HEK293 (cell line): Measurements from ENCODE around the gene ZKSCAN3.

Experiments used
- HIC1 ChIP-seq: fragments of 450-650 bp; formaldehyde crosslinking; IDR thresholded peaks from 2 replicates; pipeline ENCODE4 v1.5.1; 2016; ENCODE audit warnings: missing biosample characterization, missing genetic modification characterization
- KLF8 ChIP-seq: fragments of 450-650 bp; formaldehyde crosslinking; IDR thresholded peaks from 2 replicates; pipeline ENCODE4 v1.5.1; 2016; ENCODE audit warnings: missing biosample characterization, missing genetic modification characterization
- PBX3 ChIP-seq: sonication (generic); formaldehyde crosslinking; IDR thresholded peaks from 2 replicates; pipeline ENCODE4 v1.8.1; 2022; ENCODE audit warnings: mild to moderate bottlenecking, moderate library complexity, missing genetic modification reagents
- SCRT1 ChIP-seq: fragments of 450-650 bp; formaldehyde crosslinking; IDR thresholded peaks from 2 replicates; pipeline ENCODE4 v1.5.1; 2016; ENCODE audit warnings: missing biosample characterization, missing genetic modification characterization, borderline replicate concordance
- SP7 ChIP-seq: fragments of 450-650 bp; formaldehyde crosslinking; IDR thresholded peaks from 2 replicates; pipeline ENCODE4 v1.5.1; 2016; ENCODE audit warnings: missing biosample characterization, missing genetic modification characterization
- ZBTB11 ChIP-seq: fragments of 450-650 bp; formaldehyde crosslinking; conservative IDR thresholded peaks from 2 replicates; pipeline ENCODE4 v1.5.1; 2016; ENCODE audit warnings: low read depth, missing biosample characterization, missing genetic modification characterization
- ZBTB8A ChIP-seq: fragments of 450-650 bp; formaldehyde crosslinking; IDR thresholded peaks from 2 replicates; pipeline ENCODE4 v1.5.1; 2016; ENCODE audit warnings: missing biosample characterization, missing genetic modification characterization
- ZIC2 ChIP-seq: fragments of 450-650 bp; formaldehyde crosslinking; IDR thresholded peaks from 2 replicates; pipeline ENCODE4 v1.5.1; 2016; ENCODE audit warnings: missing biosample characterization, missing genetic modification characterization
- ZNF148 ChIP-seq: fragments of 450-650 bp; formaldehyde crosslinking; IDR thresholded peaks from 2 replicates; pipeline ENCODE4 v1.5.0; 2017; ENCODE audit warnings: missing biosample characterization, missing genetic modification characterization, borderline replicate concordance
- ZNF16 ChIP-seq: fragments of 450-650 bp; formaldehyde crosslinking; IDR thresholded peaks from 2 replicates; pipeline ENCODE4 v1.5.1; 2016; ENCODE audit warnings: low read depth, missing biosample characterization, missing genetic modification characterization
- ZNF169 ChIP-seq: fragments of 450-650 bp; formaldehyde crosslinking; IDR thresholded peaks from 2 replicates; pipeline ENCODE4 v1.5.1; 2016; ENCODE audit warnings: missing biosample characterization, missing genetic modification characterization
- ZNF174 ChIP-seq: fragments of 450-650 bp; formaldehyde crosslinking; IDR thresholded peaks from 2 replicates; pipeline ENCODE4 v1.5.0; 2017; ENCODE audit warnings: missing biosample characterization, mild to moderate bottlenecking, missing genetic modification characterization
- ZNF23 ChIP-seq: fragments of 450-650 bp; formaldehyde crosslinking; IDR thresholded peaks from 2 replicates; pipeline ENCODE4 v1.5.1; 2016; ENCODE audit warnings: missing biosample characterization, missing genetic modification characterization, borderline replicate concordance
- ZNF302 ChIP-seq: fragments of 450-650 bp; formaldehyde crosslinking; IDR thresholded peaks from 2 replicates; pipeline ENCODE4 v1.5.1; 2016; ENCODE audit warnings: missing biosample characterization, missing genetic modification characterization, low read depth
- ZNF335 ChIP-seq: fragments of 450-650 bp; formaldehyde crosslinking; conservative IDR thresholded peaks from 2 replicates; pipeline ENCODE4 v1.5.1; 2016; ENCODE audit warnings: missing biosample characterization, missing genetic modification characterization
- ZNF518A ChIP-seq: fragments of 450-650 bp; formaldehyde crosslinking; conservative IDR thresholded peaks from 2 replicates; pipeline ENCODE4 v1.5.1; 2016; ENCODE audit warnings: low read depth, missing biosample characterization, missing genetic modification characterization
- ZNF580 ChIP-seq: fragments of 450-650 bp; formaldehyde crosslinking; IDR thresholded peaks from 2 replicates; pipeline ENCODE4 v1.5.1; 2016; ENCODE audit warnings: missing biosample characterization, missing genetic modification characterization
- ZNF629 ChIP-seq: fragments of 450-650 bp; formaldehyde crosslinking; IDR thresholded peaks from 2 replicates; pipeline ENCODE4 v1.5.1; 2017; ENCODE audit warnings: missing biosample characterization, missing genetic modification characterization
- ZNF777 ChIP-seq: fragments of 450-650 bp; formaldehyde crosslinking; IDR thresholded peaks from 2 replicates; pipeline ENCODE4 v1.5.1; 2017; ENCODE audit warnings: missing biosample characterization, missing genetic modification characterization, borderline replicate concordance
- ZSCAN16 ChIP-seq: fragments of 450-650 bp; formaldehyde crosslinking; IDR thresholded peaks from 2 replicates; pipeline ENCODE4 v1.5.1; 2016; ENCODE audit warnings: missing biosample characterization, missing genetic modification characterization
- ZSCAN18 ChIP-seq: fragments of 450-650 bp; formaldehyde crosslinking; IDR thresholded peaks from 2 replicates; pipeline ENCODE4 v1.5.1; 2016; ENCODE audit warnings: missing biosample characterization, missing genetic modification characterization
- ZSCAN30 ChIP-seq: fragments of 450-650 bp; IDR thresholded peaks from 2 replicates; pipeline ENCODE4 v1.5.1; 2018; ENCODE audit warnings: missing biosample characterization, mild to moderate bottlenecking, missing genetic modification characterization, moderate library complexity

Gene ZKSCAN3

GRCh38 chr6:28399350-28400121 lies 49.8 kb downstream of the ZKSCAN3 start, which contains the start of gene ZSCAN12 (continued):
- TF ChIP-seq ZNF302 (tag by site-specific recombination) (no peak), SCRT1 (tag by site-specific recombination) (no peak), ZSCAN18 (0 out of 2 replicates have a peak, but pooled peaks have one; percentile 53), ZSCAN30 (tag by site-specific recombination) (peak; percentile 91), ZBTB8A (tag by site-specific recombination) (peak; percentile 85), HIC1 (no peak; the same call in 1 of the 2 replicates), ZIC2 (tag by site-specific recombination) (peak; percentile 72), KLF8 (tag by site-specific recombination) (peak; percentile 87), ZNF23 (tag by site-specific recombination) (no peak), ZNF148 (tag by site-specific recombination) (no peak), ZNF518A (tag by site-specific recombination) (peak; percentile 96), ZNF16 (tag by site-specific recombination) (no peak; the same call in 1 of the 2 replicates), ZNF335 (tag by site-specific recombination) (peak; percentile 97), ZBTB11 (tag by site-specific recombination) (peak; percentile 99), ZNF629 (peak; percentile 89), PBX3 (no peak), ZNF580 (tag by site-specific recombination) (peak; percentile 93), ZNF174 (tag by site-specific recombination) (no peak), SP7 (tag by site-specific recombination) (peak; percentile 89), ZNF777 (tag by site-specific recombination) (peak; percentile 22; the same call in 1 of the 2 replicates), ZNF169 (tag by site-specific recombination) (no peak), ZSCAN16 (tag by site-specific recombination) (no peak)
